Hematopoietic multipotent progenitor cell treated with erythropoietin and hydrocortisone succinate and interleukin-3 and kit ligand, for 17 days (in vitro differentiated cells): ENCODE measurements around the gene ATP2C1.

Source experiments
- DNase-seq: peaks from one replicate; pipeline ENCODE4 v3.0.0-alpha.2; 2015; ENCODE audit warnings: low spot score

The ATP2C1 gene

DNA sequence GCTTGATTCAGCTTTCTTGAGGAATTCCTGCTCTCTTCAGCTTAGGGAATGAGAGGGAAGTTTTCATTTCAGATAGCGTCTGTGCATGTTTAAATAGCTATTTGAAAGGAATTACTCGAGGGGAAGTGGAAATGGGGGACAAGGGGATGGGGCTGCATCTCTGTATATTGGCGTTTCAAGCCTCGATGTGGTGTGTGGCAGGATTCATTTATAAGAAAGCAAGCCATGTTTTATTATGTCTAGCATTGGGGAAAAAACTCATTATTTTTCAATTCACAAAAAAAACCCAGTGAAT, 1.0 kb downstream of the ATP2C1 start:
- DNase-seq: no peak

DNA sequence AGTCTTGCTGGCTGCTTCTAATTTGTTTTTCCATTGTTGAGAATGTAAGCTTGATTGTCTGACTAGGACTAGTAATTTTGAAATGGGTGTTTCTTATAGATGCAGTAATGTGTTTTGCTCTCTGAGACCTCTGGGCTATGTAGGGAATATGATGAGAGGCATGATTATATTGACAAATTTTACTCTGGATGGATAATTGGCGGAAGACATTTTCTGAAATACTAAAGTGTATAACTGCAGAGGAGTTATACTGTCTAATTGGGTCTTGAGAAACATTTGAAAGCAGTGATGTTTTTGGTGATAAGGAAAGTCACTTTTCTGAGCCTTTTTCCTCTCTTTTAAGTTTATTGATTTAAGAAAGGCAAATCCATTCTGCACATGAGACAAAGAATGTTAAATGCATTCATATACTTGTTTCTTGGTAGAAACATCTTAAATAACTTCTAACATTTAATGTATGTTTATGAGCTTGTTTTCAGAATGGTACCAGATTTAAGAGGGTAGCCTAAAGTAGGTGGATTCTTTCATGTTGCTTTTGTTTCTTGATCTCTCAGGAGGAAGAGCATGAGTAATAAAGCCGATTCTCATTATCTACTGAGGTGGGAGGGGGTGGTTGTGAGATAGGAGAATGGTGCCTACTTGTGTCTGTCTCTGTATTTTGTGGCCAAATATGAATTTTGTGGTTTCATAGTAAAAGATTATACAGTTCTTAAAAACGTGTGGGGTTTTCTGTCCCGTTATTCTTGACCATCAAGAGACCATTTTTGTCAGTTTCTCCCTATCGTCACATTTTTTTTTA, 2.0 kb downstream of the ATP2C1 start:
- DNase-seq: peak; percentile 28

DNA sequence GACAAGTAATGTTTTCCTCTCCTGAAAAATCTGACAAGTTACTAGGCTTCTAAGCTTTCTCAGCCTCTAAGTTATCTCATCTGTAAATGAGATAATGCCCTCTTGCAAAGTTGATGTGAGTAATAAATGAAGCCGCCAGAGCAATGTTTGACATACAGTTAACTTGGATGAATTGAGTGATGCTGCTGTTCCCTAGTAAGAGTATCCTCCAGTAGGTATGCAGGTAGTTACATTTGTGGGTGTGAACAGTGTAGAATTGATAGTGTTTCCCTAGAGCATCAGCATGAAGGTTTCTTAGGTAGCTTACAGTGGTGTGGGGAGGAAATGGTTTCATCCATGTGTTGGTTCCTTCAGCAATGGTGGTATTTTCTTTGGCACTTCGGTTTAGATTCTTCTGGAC, 3.4 kb downstream of the ATP2C1 start:
- DNase-seq: peak; percentile 14

DNA sequence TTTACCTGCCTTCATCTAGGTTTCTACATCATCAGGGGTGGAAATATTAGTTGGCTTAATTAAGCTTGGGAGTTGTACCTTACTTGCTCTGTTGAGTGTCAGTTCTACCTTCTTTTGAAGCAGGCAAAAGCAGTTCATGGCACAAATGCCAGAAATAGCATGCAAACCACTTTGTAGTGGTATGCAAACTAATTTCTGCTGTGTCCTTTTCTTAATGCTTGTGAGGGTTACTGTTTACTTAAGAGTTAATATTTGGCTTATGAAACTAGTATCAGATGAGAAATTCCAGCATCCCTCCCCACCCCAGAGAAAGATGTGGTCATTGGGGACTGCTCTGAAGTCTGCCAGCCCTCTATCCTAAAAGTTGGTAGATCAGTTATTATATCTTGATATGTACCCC, 7.1 kb downstream of the ATP2C1 start:
- DNase-seq: no peak

DNA sequence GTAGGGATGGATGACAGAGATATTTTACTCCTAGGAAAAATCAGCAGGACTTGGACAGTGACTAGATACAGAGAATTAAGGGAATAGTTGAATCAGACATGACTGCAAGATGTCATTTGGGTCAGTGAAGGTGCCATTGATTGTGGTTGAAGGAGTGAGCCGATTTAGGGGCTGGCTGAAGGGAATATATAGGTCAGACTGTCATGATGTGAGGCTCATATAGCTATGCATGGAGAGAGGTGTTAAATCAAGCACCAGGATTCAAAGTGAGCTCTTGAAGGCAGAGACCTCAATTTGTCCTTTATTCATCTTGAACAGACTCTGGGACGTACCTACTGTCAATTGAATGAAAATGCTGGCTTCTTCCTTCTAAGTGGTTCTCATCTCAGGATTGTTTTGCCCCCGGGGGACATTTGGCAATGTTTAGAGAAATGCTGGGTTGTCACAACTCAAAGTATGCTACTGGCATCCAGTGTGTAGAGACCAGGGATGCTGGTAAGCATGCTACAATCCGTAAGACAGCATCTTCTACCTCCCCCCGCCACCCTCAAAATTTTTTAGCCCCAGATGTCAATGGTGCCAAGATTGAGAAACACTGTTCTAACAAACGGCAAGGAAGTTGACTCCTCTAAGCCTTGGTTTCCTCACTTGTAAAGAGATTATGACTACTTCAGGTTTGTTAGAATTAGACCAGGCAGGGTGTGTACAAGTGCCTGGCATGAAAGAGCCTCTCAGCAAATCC, 7.8 kb downstream of the ATP2C1 start:
- no peak for DNase-seq

DNA sequence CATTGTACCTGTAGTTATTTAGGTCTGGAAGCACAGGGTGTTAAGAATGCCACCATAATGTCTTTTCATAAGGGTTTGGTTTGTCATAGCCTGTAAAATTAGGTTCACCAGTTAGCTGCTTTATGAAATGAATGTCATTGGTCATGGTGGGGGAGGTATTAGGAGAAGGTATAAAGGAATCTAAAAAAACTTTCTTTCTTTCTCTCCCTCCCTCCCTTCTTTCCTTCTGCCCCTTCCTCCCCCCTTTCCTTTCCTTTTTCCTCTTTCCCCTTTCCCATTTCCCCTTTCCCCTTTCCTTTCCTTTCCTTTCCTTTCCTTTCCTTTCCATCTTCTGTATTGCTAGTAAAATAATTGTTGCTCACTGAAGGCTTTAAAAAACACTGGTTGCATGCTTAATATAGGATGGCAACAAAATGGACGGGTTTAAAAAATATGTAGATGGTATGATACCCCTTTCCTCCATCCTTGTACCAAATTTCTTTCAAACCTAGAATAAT, 9.6 kb downstream of the ATP2C1 start:
- no peak for DNase-seq

DNA sequence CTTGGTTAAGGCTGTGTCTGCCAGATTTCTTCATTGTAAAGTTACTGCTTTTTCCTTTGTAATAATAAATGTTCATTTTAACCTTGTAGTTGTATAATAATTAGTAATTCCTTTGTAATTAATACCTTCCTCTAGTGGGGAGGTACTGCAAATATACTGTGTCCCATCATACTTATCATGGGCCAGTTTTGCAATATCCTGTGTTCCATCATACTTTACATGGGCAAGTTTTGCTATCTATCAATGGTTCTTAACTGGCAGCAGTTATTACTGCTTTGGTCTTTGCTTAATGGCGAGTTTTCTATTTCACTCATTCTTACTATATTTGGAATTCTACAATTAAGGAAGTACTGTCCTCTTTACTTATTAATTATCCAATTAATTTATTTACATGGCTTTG, 10.6 kb downstream of the ATP2C1 start:
- no peak for DNase-seq

DNA sequence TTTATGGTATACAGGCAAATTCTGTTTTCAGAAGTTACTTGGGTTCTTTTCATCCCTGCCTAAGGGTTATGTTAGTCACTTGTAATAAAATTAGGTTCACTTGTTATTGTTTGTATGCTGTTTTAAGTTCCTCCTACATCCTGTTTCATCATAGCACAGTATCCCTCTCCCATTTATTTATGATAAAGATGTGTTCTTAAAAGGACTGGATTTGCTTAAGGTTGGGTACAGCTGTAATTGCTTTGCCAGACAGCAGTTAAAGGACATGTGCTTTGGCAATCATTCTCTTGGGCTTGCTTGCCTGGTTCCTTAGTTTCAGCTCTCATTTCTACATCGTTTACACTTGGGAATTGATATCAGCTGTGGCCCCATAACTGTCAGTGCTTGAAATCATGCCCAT, 11.7 kb downstream of the ATP2C1 start:
- no peak for DNase-seq

DNA sequence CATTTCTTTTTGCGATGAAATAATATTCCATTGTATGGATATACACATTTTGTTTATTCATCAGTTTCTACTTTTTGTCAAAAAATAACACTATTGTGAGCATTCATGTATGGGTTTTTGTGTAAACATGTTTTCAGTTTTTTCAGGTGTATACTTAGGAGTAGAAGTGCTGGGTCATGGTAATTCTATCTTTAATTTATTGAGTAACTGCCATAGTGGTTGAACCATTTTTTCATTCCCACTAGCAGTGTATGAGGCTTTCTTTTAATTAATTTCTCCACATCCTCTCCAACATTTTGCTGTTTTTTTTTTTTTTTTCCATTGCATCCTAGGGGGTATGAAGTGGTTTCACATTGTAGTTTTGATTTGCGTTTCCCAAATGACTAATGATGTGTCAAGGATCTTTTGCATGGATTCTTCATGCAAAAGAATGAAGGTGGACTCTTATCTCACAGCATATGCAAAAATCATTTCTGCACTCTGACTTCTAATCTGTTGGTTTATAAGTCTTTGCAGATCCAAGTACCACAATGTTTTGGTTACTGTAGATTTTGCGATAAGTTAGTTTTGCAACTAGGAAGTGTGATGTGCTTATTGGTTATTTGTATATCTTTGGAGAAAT, 12.6 kb downstream of the ATP2C1 start:
- DNase-seq: no peak

DNA sequence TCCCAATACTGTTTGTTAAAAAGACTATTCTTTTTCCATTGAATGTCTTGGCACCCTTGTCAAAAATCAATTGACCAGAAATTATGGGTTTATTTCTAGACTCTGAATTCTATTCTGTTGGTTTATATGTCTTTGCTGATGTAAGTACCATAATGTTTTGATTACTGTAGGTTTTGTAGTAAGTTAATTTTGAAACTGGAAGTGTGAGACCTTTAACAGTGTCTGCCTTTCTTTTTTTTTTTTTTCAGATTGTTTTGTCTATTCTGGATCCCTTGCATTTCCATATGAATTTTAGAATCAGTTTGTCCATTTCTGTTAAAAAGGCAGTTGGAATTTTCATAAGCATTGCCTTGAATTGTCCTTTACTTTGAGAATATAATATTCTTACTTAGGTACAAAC, 13.6 kb downstream of the ATP2C1 start:
- DNase-seq: no peak

DNA sequence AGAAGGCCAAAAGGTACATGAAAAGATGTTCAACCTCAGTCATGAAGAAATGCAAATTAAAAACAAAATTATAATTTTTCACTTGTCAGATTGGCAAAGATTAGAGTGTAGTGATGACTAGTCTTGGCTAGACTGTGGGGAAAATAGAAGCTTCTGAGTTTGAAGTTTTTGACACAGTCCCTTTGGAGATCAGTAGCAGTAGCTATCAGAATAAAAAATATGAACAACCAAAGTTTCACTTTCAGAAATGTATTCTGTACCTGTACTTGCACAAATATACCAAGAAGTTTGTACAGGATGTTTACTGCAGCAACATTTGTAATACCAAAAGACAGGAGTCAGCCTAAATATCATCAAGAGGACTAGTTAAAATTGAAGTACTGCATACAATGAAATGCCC, 14.1 kb downstream of the ATP2C1 start:
- DNase-seq: no peak

DNA sequence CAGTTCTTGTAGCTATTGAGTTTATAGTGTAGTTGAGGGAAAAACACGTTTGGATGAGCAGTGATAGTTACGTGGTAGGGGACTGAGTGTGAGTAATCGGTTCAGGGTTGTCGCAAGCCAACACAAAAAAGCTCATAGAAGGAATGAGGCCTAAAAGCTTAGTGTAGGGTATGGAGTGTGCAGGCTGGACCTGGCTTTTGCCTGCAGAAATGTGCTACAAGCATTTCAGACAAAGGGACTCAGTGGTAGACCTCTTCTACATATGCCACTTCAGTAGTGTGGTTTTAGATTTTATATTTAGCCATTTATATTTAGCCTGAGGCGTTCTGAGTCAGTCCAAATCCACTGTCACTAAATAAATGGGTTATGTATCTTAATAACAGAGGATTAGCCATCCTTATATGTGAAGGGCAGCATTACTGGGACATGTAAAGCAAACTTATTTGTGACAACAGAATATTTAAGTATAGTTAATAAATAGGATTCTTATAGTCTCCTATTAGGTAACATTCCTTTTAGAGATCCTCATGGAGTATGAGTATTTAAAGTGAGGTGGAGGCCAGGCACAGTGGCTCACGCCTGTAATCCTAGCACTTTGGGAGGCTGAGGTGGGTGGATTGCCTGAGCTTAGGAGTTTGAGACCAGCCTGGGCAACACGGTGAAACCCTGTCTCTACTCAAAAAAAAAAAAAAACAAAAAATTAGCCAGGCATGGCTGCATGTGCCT, 21.8 kb downstream of the ATP2C1 start:
- DNase-seq: no peak

DNA sequence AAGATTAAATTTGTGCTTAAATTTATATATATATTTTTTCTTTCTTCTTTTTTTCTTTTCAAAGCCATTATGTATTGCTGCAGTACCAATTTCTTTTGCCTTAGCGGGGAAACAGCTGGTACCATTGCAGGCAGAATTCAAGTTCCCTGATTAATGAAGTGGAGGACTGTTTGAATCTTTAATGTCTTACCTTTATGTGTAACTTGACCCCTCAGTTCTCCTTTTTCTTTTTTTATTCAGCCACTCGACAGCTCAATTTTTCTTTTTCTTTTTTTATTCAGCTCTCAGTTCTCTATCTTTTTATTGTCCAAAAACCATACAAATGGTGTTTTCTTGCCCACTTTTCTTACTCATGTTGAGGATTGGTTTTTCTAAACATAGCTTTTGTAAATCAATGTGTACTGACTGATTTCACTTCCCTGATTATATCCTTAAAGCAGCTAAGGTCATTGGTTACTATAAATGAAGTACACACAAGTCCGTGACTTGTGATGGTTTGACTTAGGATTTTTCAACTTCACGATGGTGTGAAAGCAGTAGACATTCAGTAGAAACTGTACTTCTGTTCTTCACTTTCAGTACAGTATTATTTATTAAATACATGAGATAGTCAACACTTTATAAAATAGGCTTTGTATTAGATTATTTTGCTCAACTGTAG, 22.8 kb downstream of the ATP2C1 start:
- DNase-seq: no peak

DNA sequence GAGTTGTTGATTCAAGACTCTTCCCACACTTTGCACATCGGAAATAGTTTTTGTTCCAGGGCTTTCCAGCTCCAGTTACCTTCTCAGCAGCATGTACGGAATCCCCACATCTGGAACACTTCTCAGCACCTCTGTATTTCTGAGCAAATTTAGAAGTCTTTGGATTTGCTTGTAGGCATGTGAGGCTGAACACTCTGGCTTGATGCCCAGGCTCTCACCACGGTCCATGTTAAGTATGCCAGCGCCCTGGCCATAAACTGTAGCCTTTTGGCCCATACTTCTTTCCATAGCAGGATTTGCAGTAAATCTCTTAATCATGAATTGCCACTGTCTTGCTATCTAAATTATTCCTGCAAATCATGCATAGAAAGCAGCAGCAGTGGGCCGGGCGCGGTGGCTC, 24.4 kb downstream of the ATP2C1 start:
- no peak for DNase-seq

DNA sequence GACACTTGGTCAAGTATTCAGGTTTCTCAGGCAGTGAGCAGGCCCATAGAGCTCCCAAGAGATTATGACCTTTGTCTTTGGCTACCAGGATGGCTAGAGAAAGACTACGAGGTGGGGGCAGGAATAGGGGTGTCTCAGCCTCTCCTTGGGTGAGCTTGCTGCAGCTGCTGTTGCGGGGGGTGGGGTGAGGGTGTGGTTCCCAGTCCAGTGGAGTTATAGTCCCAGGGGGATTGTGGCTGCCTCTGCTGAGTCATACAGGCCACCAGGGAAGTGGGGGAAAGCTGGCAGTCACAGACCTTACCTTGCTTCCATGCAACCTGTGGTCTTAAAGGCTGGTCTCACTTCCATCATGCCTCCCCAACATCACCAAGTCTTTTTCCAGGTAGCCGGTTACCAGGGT, 31.7 kb downstream of the ATP2C1 start:
- DNase-seq: no peak

DNA sequence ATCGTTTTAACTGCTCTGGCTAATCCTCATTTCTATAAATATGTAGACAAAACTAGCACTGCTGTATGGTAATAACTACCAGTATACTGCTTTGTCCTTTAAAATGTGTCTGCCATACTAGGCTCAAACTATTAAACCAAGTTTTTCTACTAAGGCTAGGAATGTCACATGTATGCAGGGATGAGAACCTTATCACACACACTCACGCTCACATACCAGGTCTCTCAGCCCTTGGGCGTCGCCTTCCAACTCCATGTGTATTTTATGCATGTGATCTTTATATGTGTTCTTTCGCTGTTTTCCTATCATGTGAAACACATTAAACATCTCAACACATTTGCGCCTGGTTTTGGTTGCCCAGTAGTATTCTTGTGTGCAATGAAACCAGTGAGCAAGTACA, 32.6 kb downstream of the ATP2C1 start:
- no peak for DNase-seq

DNA sequence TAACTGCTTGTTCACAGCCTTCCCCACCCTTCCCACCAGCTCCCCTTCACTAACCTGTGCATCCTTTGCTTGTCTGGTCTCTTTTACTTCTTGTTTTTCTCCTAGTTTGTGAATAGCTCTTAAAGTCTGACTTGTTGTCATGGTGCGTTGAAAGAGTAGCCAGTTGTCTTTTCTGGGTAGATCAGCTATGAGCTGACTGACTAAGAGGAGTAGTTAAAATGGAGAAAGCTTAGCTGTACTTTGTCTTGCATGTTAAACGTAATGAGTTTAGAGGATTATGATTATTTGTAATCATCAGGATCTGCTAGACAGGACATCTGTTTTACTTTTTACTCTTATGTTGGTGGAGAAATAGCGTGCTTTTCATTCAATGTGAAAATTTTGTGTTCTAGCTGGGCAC, 35.9 kb downstream of the ATP2C1 start:
- no peak for DNase-seq

DNA sequence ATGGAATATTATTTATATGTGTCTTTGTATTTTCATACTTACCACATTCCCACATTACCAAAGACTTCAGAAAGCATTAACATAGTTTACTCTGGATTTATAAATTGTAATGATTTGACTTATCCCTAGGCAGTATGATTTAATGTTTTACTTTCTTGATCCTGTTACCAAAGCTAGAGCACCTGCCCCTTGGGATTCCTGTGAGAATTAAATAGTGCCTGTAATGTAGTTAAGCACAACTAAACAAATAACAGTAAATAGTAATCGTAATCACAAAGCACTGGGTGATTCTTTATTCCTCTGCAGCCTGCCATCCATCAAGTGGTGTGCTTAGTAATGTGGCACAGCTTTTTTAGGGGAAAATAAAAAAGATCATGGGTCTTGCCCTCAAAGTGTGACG, 39.1 kb downstream of the ATP2C1 start:
- no peak for DNase-seq

DNA sequence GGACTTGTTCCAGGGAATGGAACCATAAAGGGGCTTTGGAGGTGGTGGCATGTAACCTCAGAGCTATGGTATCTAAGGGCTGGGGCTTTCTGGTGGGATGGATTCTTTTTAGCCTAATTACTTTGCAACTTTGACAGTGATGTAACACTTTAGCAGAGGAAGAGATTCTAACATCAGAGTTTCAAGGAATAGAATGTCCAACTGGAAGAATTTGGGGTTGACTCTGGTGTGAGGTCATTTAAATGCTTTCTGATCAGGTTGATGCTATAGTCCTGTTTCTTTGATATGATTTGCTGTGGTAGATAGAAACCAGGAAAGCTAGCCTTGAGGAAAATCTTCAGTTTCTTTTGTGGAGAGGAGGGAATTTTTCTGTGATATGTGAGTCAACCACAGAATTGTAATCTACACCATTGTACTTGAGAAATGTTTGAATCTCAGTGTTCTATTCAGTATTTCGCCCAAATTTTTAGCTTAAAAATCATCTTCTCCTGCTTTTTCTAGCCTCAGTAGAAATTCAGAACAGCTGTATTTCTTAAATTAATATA, 40.0 kb downstream of the ATP2C1 start:
- no peak for DNase-seq

DNA sequence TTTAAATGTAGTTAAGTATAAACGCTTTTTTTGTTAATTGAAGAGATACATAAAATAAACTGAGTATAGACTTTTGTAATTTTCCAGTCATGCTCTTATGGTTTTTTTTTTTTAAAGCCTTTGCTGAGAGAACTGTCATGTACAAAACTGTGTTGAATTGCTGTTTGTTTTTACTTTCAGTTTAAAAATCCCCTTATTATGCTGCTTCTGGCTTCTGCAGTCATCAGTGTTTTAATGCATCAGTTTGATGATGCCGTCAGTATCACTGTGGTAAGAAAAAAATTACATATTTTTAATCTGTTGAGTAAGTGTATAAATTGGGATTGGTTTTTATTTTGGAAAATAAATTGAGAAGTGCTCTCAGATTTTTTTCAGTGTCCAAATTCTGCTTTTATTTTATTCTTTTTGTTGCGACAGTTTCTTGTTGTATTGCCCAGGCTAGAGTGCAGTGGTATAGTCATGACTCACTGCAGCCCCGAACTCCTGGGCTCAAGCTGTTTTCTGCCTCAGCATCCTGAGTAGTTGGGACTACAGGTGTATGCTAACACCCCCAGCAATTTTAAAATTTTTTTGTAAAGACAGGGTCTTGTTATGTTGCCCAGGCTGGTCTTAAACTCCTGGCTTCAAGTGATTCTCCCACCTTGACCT, 40.7 kb downstream of the ATP2C1 start:
- DNase-seq: no peak

DNA sequence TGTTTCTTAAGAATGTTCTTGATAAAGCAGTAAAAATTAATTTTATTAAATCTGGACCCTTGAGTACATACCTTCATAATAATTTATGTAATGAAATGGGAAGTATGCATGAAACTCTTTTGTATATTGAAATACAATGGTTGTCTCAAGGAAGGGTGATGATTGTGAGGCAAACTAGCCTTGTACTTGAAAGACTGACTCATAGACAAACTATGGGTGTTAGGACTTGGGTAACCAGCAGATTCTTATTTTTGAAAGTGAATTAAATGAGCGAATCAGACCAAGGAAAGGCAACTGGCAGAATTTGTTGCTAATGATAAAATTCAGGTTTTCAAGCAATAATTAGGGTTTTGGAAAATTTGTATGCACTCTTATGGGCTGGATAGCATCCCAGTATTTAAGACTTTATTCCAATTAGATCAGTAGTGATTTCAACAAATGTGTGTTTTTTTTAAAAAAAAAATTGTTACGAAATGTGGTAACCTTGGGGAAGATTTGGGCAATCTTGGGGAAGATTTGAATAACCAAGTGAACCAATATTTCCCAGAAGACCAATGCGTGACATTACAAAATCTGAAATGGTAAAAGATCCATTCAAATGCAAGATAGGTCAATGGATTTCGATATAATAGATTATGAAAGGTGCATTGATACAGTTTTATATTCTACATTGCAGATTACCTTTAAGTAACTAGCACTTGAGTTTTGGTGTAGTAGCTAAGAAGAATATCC, 42.0 kb downstream of the ATP2C1 start:
- no peak for DNase-seq
